ENCODE data around the gene HKDC1.

GRCh38 chr10:69228151-69228550 lies 8.0 kb downstream of the HKDC1 start:
- TF ChIP-seq POLR2A (IDR thresholded peaks at IDR 0.05; ENCODE audit: low read depth): no peak
- no peak for TF ChIP-seq CTCF (IDR thresholded peaks at IDR 0.05)
- no peak for TF ChIP-seq POLR2AphosphoS5 (IDR thresholded peaks at IDR 0.05)
- TF ChIP-seq EP300 (IDR thresholded peaks at IDR 0.05): no peak

All from esophagus muscularis mucosa (tissue), 4 donors.